CD8-positive, alpha-beta memory T cell (primary cell): Measurements from ENCODE around the gene TTC28. TPM values are rescaled to one million over a fixed set of nuclear protein-coding genes. Genes with fewer than 3 reads are reported as not detected.
"Not testable (repeated sequence)": the region's sequence is repeated elsewhere in the genome, so short reads cannot be mapped to it uniquely, and the experiment has no call there.

Experiments
- CTCF ChIA-PET: fragments of 350-600 bp; sonication (Branson Sonifier 250); formaldehyde crosslinking; loops from one replicate; lab custom pipeline; 2021; ENCODE audit warnings: antibody characterized with exemption; lab: Charles Lee
- POLR2A ChIA-PET: fragments of 350-600 bp; sonication (Branson Sonifier 250); formaldehyde crosslinking; loops from one replicate; lab custom pipeline; 2021; ENCODE audit warnings: antibody characterized with exemption; lab: Charles Lee
- DNase-seq, 5 donors: peaks; one replicate each; pipeline versions ENCODE4 v3.0.0 to v3.0.0-alpha.2; 2020 to 2022; ENCODE audit warnings: mixed read lengths in 1 of 5
- H3K27ac ChIP-seq: one replicate; pipeline ENCODE4 v1.7.0; 2013; ENCODE audit warnings: low read depth, mild to moderate bottlenecking, low read length, moderate library complexity
- H3K27me3 ChIP-seq: 2 replicates; pipeline ENCODE4 v1.7.0; 2013; ENCODE audit warnings: low read length, mild to moderate bottlenecking; ENCODE audit not compliant: insufficient read depth, poor library complexity, severe bottlenecking
- H3K36me3 ChIP-seq: 2 replicates; pipeline ENCODE4 v1.7.0; 2013; ENCODE audit warnings: mild to moderate bottlenecking, low read length, moderate library complexity; ENCODE audit not compliant: insufficient read depth
- H3K4me1 ChIP-seq: 2 replicates; pipeline ENCODE4 v1.7.0; 2013; ENCODE audit warnings: mild to moderate bottlenecking, low read length, moderate library complexity; ENCODE audit not compliant: insufficient read depth
- H3K4me3 ChIP-seq: 2 replicates; pipeline ENCODE4 v1.7.0; 2013; ENCODE audit warnings: mild to moderate bottlenecking, low read length
- H3K9me3 ChIP-seq: 2 replicates; pipeline ENCODE4 v1.7.0; 2013; ENCODE audit warnings: mild to moderate bottlenecking, low read length
- H3K27ac Mint-ChIP-seq, 8 donors: one replicate each; pipeline ENCODE4 v1.8.0; 2020 to 2021; ENCODE audit warnings: mixed read lengths in 8 of 8, mild to moderate bottlenecking in 6 of 8, inconsistent platforms in 3 of 8, moderate library complexity in 3 of 8
- H3K27me3 Mint-ChIP-seq, 2 donors: one replicate each; pipeline ENCODE4 v1.8.0; 2020 to 2021; ENCODE audit warnings: mixed read lengths in 2 of 2, mild to moderate bottlenecking in 1 of 2, moderate library complexity in 1 of 2
- H3K36me3 Mint-ChIP-seq, 3 donors: one replicate each; pipeline ENCODE4 v1.8.0; 2020 to 2021; ENCODE audit warnings: mixed read lengths in 3 of 3, inconsistent platforms in 1 of 3, mild to moderate bottlenecking in 1 of 3
- H3K4me1 Mint-ChIP-seq, 3 donors: one replicate each; pipeline ENCODE4 v1.8.0; 2020 to 2021; ENCODE audit warnings: mixed read lengths in 3 of 3, inconsistent platforms in 1 of 3, mild to moderate bottlenecking in 1 of 3
- H3K4me3 Mint-ChIP-seq, 7 donors: one replicate each; pipeline ENCODE4 v1.8.0; 2020 to 2021; ENCODE audit warnings: mixed read lengths in 7 of 7, mild to moderate bottlenecking in 6 of 7, moderate library complexity in 4 of 7, inconsistent platforms in 2 of 7
- H3K9me3 Mint-ChIP-seq, 5 donors: one replicate each; pipeline ENCODE4 v1.8.0; 2020 to 2022; ENCODE audit warnings: mixed read lengths in 5 of 5, mild to moderate bottlenecking in 3 of 5, moderate library complexity in 2 of 5, inconsistent platforms in 1 of 5
- polyA plus RNA-seq: library from polyadenylated mRNA; unstranded; fragments of 300-500 nt; fragmentation: Illumina TruSeq; gene quantifications from one replicate; pipeline ENCODE4 v1.2.3, GENCODE V29; 2021
- total RNA-seq, 2 experiments: library from RNA; stranded (reverse); gene quantifications; one replicate each; pipeline ENCODE4 v1.2.3, GENCODE V29; 2021

TTC28 gene
- total and polyA plus RNA-seq, 3 experiments from 2014 or later, result 0.24 to 0.60 (median 0.51) TPM

DNA sequence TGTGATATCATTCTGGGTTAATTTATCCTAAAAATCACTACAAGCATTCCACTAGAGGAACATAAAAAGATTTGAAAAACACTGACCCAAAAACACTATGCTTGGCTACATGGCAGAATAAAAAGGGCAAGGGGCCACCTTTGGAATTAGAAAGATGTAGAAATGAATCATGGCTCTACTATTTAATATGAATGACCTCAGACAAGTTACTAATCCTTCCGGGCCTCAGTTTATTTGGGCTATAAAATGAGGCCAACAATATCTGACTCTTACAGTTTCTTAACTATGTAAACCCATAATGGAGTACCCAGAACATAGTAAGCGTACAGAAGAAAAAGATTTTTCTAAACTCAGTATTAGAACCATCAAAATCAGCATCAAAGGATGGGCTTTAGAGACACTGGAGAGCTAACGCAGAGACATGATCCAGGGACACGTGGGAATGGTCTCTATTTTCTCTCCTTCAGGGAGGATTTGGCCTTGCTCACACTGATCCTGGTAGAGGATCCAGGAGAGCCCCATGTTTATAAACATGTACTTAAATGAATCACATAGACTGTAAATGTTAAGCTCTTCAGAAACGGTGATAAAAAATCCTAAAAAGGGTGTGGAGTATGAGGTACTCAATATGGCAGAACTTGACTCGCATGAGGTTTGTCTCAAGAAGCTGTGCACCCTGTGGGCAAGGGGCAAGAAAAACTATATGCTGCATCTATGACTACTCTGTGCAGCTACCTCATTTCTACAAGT, 472.2 kb downstream of the TTC28 start:
- no peaks in the 10 kb centered on the region for H3K4me1 ChIP-seq
- ChIA-PET CTCF (no interaction called here), POLR2A (no interaction called here)
- H3K4me3 ChIP-seq, result no peak overlapping the region
- no peak overlapping the region for H3K27ac ChIP-seq
- DNase-seq, result no peak
- Mint-ChIP-seq H3K4me1 (no peaks in the 10 kb centered on the region), H3K27me3 (peaks cover 6 to 14% of the 10 kb centered on the region in 2 donors), H3K27ac (no peak overlapping the region), H3K4me3 (no peak overlapping the region), H3K36me3 (no peaks in the 10 kb centered on the region), H3K9me3 (peaks cover 0 to 13% (median 5%) of the 10 kb centered on the region in 5 donors)
- H3K27me3 ChIP-seq, result no peaks in the 10 kb centered on the region
- H3K36me3 ChIP-seq, result no peaks in the 10 kb centered on the region
- H3K9me3 ChIP-seq, result no peaks in the 10 kb centered on the region

- POLR2A ChIA-PET, result no interaction called here
- CTCF ChIA-PET, result no interaction called here
Observed at GRCh38 chr22:28205926-28206325, 473.7 kb downstream of the TTC28 start.

DNA sequence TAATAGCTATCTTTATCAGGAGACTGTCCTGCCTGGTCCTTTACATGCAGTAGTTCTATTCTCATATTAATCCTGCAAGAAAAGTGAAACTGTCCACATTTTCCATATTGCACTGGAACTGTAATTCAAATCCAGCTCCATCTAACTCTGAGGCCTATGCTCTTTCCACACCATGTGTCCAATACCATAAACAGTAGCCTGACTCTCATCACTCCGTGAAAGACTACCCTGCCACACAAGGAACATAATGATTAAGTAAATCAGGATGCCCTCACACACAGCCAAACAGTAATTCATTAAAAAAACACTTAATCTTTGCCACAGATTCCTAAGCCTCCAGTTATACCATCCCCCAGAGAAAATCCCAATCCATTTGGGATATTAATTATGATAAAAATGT, 475.3 kb downstream of the TTC28 start:
- no peaks in the 10 kb centered on the region for H3K36me3 ChIP-seq
- H3K4me3 ChIP-seq, result no peak overlapping the region
- Mint-ChIP-seq H3K4me3 (no peak overlapping the region), H3K9me3 (no peaks in the 10 kb centered on the region), H3K36me3 (no peaks in the 10 kb centered on the region), H3K27me3 (peaks cover 3 to 5% of the 10 kb centered on the region in 2 donors), H3K27ac (no peak overlapping the region), H3K4me1 (no peaks in the 10 kb centered on the region)
- no peaks in the 10 kb centered on the region for H3K27me3 ChIP-seq
- CTCF ChIA-PET, result no interaction called here
- H3K4me1 ChIP-seq, result no peaks in the 10 kb centered on the region
- DNase-seq, result no peak
- H3K9me3 ChIP-seq, result no peaks in the 10 kb centered on the region
- POLR2A ChIA-PET, result no interaction called here
- no peak overlapping the region for H3K27ac ChIP-seq

More at GRCh38 chr22:28205926-28206325, 473.7 kb downstream of the TTC28 start:
- no peaks in the 10 kb centered on the region for H3K4me1 Mint-ChIP-seq
- H3K27me3 Mint-ChIP-seq, result peaks cover 3 to 5% of the 10 kb centered on the region in 2 donors
- H3K9me3 Mint-ChIP-seq, result peaks cover 0 to 13% (median 3%) of the 10 kb centered on the region in 5 donors
- Histone ChIP-seq H3K9me3 (no peaks in the 10 kb centered on the region), H3K27me3 (no peaks in the 10 kb centered on the region), H3K27ac (no peak overlapping the region), H3K36me3 (no peaks in the 10 kb centered on the region), H3K4me1 (no peaks in the 10 kb centered on the region), H3K4me3 (no peak overlapping the region)
- H3K4me3 Mint-ChIP-seq, result no peak overlapping the region
- H3K27ac Mint-ChIP-seq, result no peak overlapping the region
- DNase-seq, result no peak
- no peaks in the 10 kb centered on the region for H3K36me3 Mint-ChIP-seq

GRCh38 chr22:28203286-28203685, 476.4 kb downstream of the TTC28 start:
- ChIA-PET POLR2A (no interaction called here), CTCF (no interaction called here)
- Histone ChIP-seq H3K4me1 (no peaks in the 10 kb centered on the region), H3K4me3 (no peak overlapping the region), H3K27me3 (no peaks in the 10 kb centered on the region), H3K36me3 (no peaks in the 10 kb centered on the region), H3K27ac (no peak overlapping the region), H3K9me3 (no peaks in the 10 kb centered on the region)
- Mint-ChIP-seq H3K4me1 (no peaks in the 10 kb centered on the region), H3K9me3 (no peaks in the 10 kb centered on the region), H3K4me3 (no peak overlapping the region), H3K27ac (no peak overlapping the region), H3K36me3 (no peaks in the 10 kb centered on the region), H3K27me3 (peaks cover 3 to 5% of the 10 kb centered on the region in 2 donors)
- DNase-seq, result no peak

GRCh38 chr22:28198692-28199091, 480.9 kb downstream of the TTC28 start:
- Histone ChIP-seq H3K4me3 (no peak overlapping the region), H3K36me3 (no peaks in the 10 kb centered on the region), H3K27me3 (no peaks in the 10 kb centered on the region), H3K27ac (no peak overlapping the region), H3K9me3 (no peaks in the 10 kb centered on the region), H3K4me1 (no peaks in the 10 kb centered on the region)
- CTCF ChIA-PET, result no interaction called here
- DNase-seq, result no peak
- Mint-ChIP-seq H3K9me3 (peaks cover 0 to 8% (median 0%) of the 10 kb centered on the region in 5 donors), H3K27ac (no peak overlapping the region), H3K27me3 (peaks cover 6% of the 10 kb centered on the region in 2 donors), H3K4me1 (no peaks in the 10 kb centered on the region), H3K36me3 (no peaks in the 10 kb centered on the region), H3K4me3 (no peak overlapping the region)
- POLR2A ChIA-PET, result no interaction called here

GRCh38 chr22:28191571-28191970, 488.1 kb downstream of the TTC28 start:
- H3K4me1 ChIP-seq, H3K36me3 Mint-ChIP-seq, H3K4me3 ChIP-seq, H3K27me3 ChIP-seq, H3K9me3 ChIP-seq, H3K27ac Mint-ChIP-seq, CTCF ChIA-PET, H3K4me1 Mint-ChIP-seq, H3K36me3 ChIP-seq, H3K4me3 Mint-ChIP-seq, DNase-seq, H3K27ac ChIP-seq, POLR2A ChIA-PET: not testable (repeated sequence)
- Mint-ChIP-seq H3K9me3 (peaks cover 0 to 12% (median 0%) of the 10 kb centered on the region in 5 donors), H3K27me3 (peaks cover 13 to 23% of the 10 kb centered on the region in 2 donors)

DNA sequence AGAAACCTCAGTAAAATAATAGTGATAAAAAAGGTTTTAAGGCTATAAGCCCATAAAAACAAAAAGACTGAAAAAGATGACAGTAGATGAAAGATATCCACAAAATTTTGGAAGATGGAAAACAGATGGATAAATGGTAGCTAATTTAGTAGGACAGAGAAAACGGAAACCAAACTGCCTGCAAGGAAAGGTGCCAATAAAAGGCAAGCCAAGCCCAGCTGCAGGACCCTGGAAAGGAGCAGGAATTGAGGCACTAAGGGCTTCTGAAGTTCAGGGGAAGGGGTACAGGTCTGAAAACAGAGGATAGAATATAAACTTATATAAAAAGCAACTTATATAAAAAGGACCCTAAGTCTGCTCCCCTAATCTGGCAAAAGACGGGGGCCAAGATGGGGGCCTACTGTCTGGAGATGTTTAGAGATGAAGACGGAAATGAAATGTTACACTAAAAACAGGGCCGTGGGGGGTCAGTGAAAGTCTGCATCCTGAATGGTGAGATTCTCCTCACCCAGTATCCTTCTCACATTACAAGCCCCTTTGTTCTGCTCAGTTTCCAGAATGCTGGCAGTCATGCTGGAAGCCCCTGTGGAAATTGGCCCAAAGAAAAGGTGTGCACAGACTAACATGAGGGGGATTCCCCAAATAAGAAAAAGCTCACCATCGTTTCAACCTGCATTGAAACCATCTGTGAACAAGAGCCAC, 491.3 kb downstream of the TTC28 start:
- no peak overlapping the region for H3K4me3 ChIP-seq
- H3K4me3 Mint-ChIP-seq, result no peak overlapping the region
- peaks cover 9 to 33% of the 10 kb centered on the region in 2 donors for H3K27me3 Mint-ChIP-seq
- no peaks in the 10 kb centered on the region for H3K9me3 ChIP-seq
- no peaks in the 10 kb centered on the region for H3K4me1 Mint-ChIP-seq
- no peak overlapping the region for H3K27ac ChIP-seq
- H3K4me1 ChIP-seq, result no peaks in the 10 kb centered on the region
- peaks cover 0 to 3% (median 0%) of the 10 kb centered on the region in 5 donors for H3K9me3 Mint-ChIP-seq
- no peaks in the 10 kb centered on the region for H3K36me3 Mint-ChIP-seq
- H3K36me3 ChIP-seq, result no peaks in the 10 kb centered on the region
- ChIA-PET POLR2A (no interaction called here), CTCF (no interaction called here)
- DNase-seq, result no peak
- H3K27me3 ChIP-seq, result no peaks in the 10 kb centered on the region
- peak overlapping the region in 1 of 8 donors; percentile 88 for H3K27ac Mint-ChIP-seq

GRCh38 chr22:28187612-28188011, 492.0 kb downstream of the TTC28 start:
- H3K4me3 ChIP-seq, result no peak overlapping the region
- no peaks in the 10 kb centered on the region for H3K4me1 ChIP-seq
- H3K27ac Mint-ChIP-seq, result no peak overlapping the region
- H3K27me3 Mint-ChIP-seq, result peaks cover 9 to 30% of the 10 kb centered on the region in 2 donors
- H3K27ac ChIP-seq, result no peak overlapping the region
- no peaks in the 10 kb centered on the region for H3K36me3 Mint-ChIP-seq
- peaks cover 0 to 2% (median 0%) of the 10 kb centered on the region in 5 donors for H3K9me3 Mint-ChIP-seq
- DNase-seq, result no peak
- no peaks in the 10 kb centered on the region for H3K4me1 Mint-ChIP-seq
- H3K36me3 ChIP-seq, result no peaks in the 10 kb centered on the region
- H3K9me3 ChIP-seq, result no peaks in the 10 kb centered on the region
- no peak overlapping the region for H3K4me3 Mint-ChIP-seq
- POLR2A ChIA-PET, result no interaction called here
- H3K27me3 ChIP-seq, result no peaks in the 10 kb centered on the region
- CTCF ChIA-PET, result no interaction called here
